CD8-positive, alpha-beta memory T cell (primary cell): Measurements from ENCODE around the gene LRGUK. TPM values are rescaled to one million over a fixed set of nuclear protein-coding genes. Genes with fewer than 3 reads are reported as not detected.

ENCODE experiments used
- CTCF ChIA-PET: fragments of 350-600 bp; sonication (Branson Sonifier 250); formaldehyde crosslinking; loops from one replicate; lab custom pipeline; 2021; ENCODE audit warnings: antibody characterized with exemption; lab: Charles Lee
- POLR2A ChIA-PET: fragments of 350-600 bp; sonication (Branson Sonifier 250); formaldehyde crosslinking; loops from one replicate; lab custom pipeline; 2021; ENCODE audit warnings: antibody characterized with exemption; lab: Charles Lee
- DNase-seq, 5 donors: peaks; one replicate each; pipeline versions ENCODE4 v3.0.0 to v3.0.0-alpha.2; 2020 to 2022; ENCODE audit warnings: mixed read lengths in 1 of 5
- H3K27ac ChIP-seq: one replicate; pipeline ENCODE4 v1.7.0; 2013; ENCODE audit warnings: low read depth, mild to moderate bottlenecking, low read length, moderate library complexity
- H3K27me3 ChIP-seq: 2 replicates; pipeline ENCODE4 v1.7.0; 2013; ENCODE audit warnings: low read length, mild to moderate bottlenecking; ENCODE audit not compliant: insufficient read depth, poor library complexity, severe bottlenecking
- H3K36me3 ChIP-seq: 2 replicates; pipeline ENCODE4 v1.7.0; 2013; ENCODE audit warnings: mild to moderate bottlenecking, low read length, moderate library complexity; ENCODE audit not compliant: insufficient read depth
- H3K4me1 ChIP-seq: 2 replicates; pipeline ENCODE4 v1.7.0; 2013; ENCODE audit warnings: mild to moderate bottlenecking, low read length, moderate library complexity; ENCODE audit not compliant: insufficient read depth
- H3K4me3 ChIP-seq: 2 replicates; pipeline ENCODE4 v1.7.0; 2013; ENCODE audit warnings: mild to moderate bottlenecking, low read length
- H3K9me3 ChIP-seq: 2 replicates; pipeline ENCODE4 v1.7.0; 2013; ENCODE audit warnings: mild to moderate bottlenecking, low read length
- H3K27ac Mint-ChIP-seq, 8 donors: one replicate each; pipeline ENCODE4 v1.8.0; 2020 to 2021; ENCODE audit warnings: mixed read lengths in 8 of 8, mild to moderate bottlenecking in 6 of 8, inconsistent platforms in 3 of 8, moderate library complexity in 3 of 8
- H3K27me3 Mint-ChIP-seq, 2 donors: one replicate each; pipeline ENCODE4 v1.8.0; 2020 to 2021; ENCODE audit warnings: mixed read lengths in 2 of 2, mild to moderate bottlenecking in 1 of 2, moderate library complexity in 1 of 2
- H3K36me3 Mint-ChIP-seq, 3 donors: one replicate each; pipeline ENCODE4 v1.8.0; 2020 to 2021; ENCODE audit warnings: mixed read lengths in 3 of 3, inconsistent platforms in 1 of 3, mild to moderate bottlenecking in 1 of 3
- H3K4me1 Mint-ChIP-seq, 3 donors: one replicate each; pipeline ENCODE4 v1.8.0; 2020 to 2021; ENCODE audit warnings: mixed read lengths in 3 of 3, inconsistent platforms in 1 of 3, mild to moderate bottlenecking in 1 of 3
- H3K4me3 Mint-ChIP-seq, 7 donors: one replicate each; pipeline ENCODE4 v1.8.0; 2020 to 2021; ENCODE audit warnings: mixed read lengths in 7 of 7, mild to moderate bottlenecking in 6 of 7, moderate library complexity in 4 of 7, inconsistent platforms in 2 of 7
- H3K9me3 Mint-ChIP-seq, 5 donors: one replicate each; pipeline ENCODE4 v1.8.0; 2020 to 2022; ENCODE audit warnings: mixed read lengths in 5 of 5, mild to moderate bottlenecking in 3 of 5, moderate library complexity in 2 of 5, inconsistent platforms in 1 of 5
- polyA plus RNA-seq: library from polyadenylated mRNA; unstranded; fragments of 300-500 nt; fragmentation: Illumina TruSeq; gene quantifications from one replicate; pipeline ENCODE4 v1.2.3, GENCODE V29; 2021
- total RNA-seq, 2 experiments: library from RNA; stranded (reverse); gene quantifications; one replicate each; pipeline ENCODE4 v1.2.3, GENCODE V29; 2021

Gene LRGUK
- total and polyA plus RNA-seq, 3 experiments from 2014 or later = 0.18 to 0.31 TPM; not detected in 1

- Histone ChIP-seq H3K4me1 (no peaks in the 10 kb centered on the region), H3K27me3 (peaks cover 3% of the 10 kb centered on the region), H3K9me3 (no peaks in the 10 kb centered on the region), H3K4me3 (no peak overlapping the region), H3K36me3 (no peaks in the 10 kb centered on the region), H3K27ac (no peak overlapping the region)
- DNase-seq = no peak
- no peaks in the 10 kb centered on the region for H3K9me3 Mint-ChIP-seq
- H3K4me3 Mint-ChIP-seq = no peak overlapping the region
- H3K27me3 Mint-ChIP-seq = no peaks in the 10 kb centered on the region
- H3K36me3 Mint-ChIP-seq = no peaks in the 10 kb centered on the region
- ChIA-PET CTCF (no interaction called here), POLR2A (no interaction called here)
- H3K27ac Mint-ChIP-seq = no peak overlapping the region
- H3K4me1 Mint-ChIP-seq = no peaks in the 10 kb centered on the region
Observed at GRCh38 chr7:134193240-134193639, 66.1 kb downstream of the LRGUK start.

GRCh38 chr7:134195252-134195651 is 68.1 kb downstream of the LRGUK start:
- peaks cover 3% of the 10 kb centered on the region for H3K27me3 ChIP-seq
- H3K4me3 Mint-ChIP-seq = no peak overlapping the region
- H3K4me1 ChIP-seq = no peaks in the 10 kb centered on the region
- no peaks in the 10 kb centered on the region for H3K9me3 Mint-ChIP-seq
- no peaks in the 10 kb centered on the region for H3K36me3 Mint-ChIP-seq
- no peaks in the 10 kb centered on the region for H3K27me3 Mint-ChIP-seq
- H3K4me1 Mint-ChIP-seq = no peaks in the 10 kb centered on the region
- ChIA-PET CTCF (no interaction called here), POLR2A (no interaction called here)
- no peaks in the 10 kb centered on the region for H3K9me3 ChIP-seq
- no peaks in the 10 kb centered on the region for H3K36me3 ChIP-seq
- no peak for DNase-seq
- no peak overlapping the region for H3K27ac ChIP-seq
- H3K4me3 ChIP-seq = no peak overlapping the region
- no peak overlapping the region for H3K27ac Mint-ChIP-seq

GRCh38 chr7:134196439-134196838 is 69.3 kb downstream of the LRGUK start:
- CTCF ChIA-PET = no interaction called here
- no peaks in the 10 kb centered on the region for H3K27me3 Mint-ChIP-seq

GRCh38 chr7:134197345-134197744 is 70.2 kb downstream of the LRGUK start:
- Mint-ChIP-seq H3K4me1 (no peaks in the 10 kb centered on the region), H3K4me3 (no peak overlapping the region), H3K36me3 (no peaks in the 10 kb centered on the region), H3K27ac (no peak overlapping the region), H3K9me3 (no peaks in the 10 kb centered on the region), H3K27me3 (peaks cover 0 to 4% of the 10 kb centered on the region in 2 donors)
- ChIA-PET POLR2A (no interaction called here), CTCF (no interaction called here)
- Histone ChIP-seq H3K27ac (no peak overlapping the region), H3K4me1 (no peaks in the 10 kb centered on the region), H3K4me3 (no peak overlapping the region), H3K36me3 (no peaks in the 10 kb centered on the region), H3K27me3 (peaks cover 3% of the 10 kb centered on the region), H3K9me3 (no peaks in the 10 kb centered on the region)
- no peak for DNase-seq

More at GRCh38 chr7:134196439-134196838, 69.3 kb downstream of the LRGUK start:
- Histone ChIP-seq H3K4me3 (no peak overlapping the region), H3K27ac (no peak overlapping the region), H3K36me3 (no peaks in the 10 kb centered on the region), H3K27me3 (peaks cover 3% of the 10 kb centered on the region), H3K4me1 (no peaks in the 10 kb centered on the region), H3K9me3 (no peaks in the 10 kb centered on the region)
- H3K36me3 Mint-ChIP-seq = no peaks in the 10 kb centered on the region
- no peak overlapping the region for H3K27ac Mint-ChIP-seq
- H3K4me3 Mint-ChIP-seq = no peak overlapping the region
- POLR2A ChIA-PET = no interaction called here
- no peaks in the 10 kb centered on the region for H3K4me1 Mint-ChIP-seq
- no peaks in the 10 kb centered on the region for H3K9me3 Mint-ChIP-seq
- DNase-seq = no peak

GRCh38 chr7:134200970-134201369 is 73.8 kb downstream of the LRGUK start:
- POLR2A ChIA-PET = no interaction called here
- no peaks in the 10 kb centered on the region for H3K9me3 ChIP-seq
- no peaks in the 10 kb centered on the region for H3K36me3 ChIP-seq
- peaks cover 3% of the 10 kb centered on the region for H3K27me3 ChIP-seq
- no peak for DNase-seq
- no peaks in the 10 kb centered on the region for H3K4me1 ChIP-seq
- Mint-ChIP-seq H3K9me3 (peaks cover 0 to 3% (median 0%) of the 10 kb centered on the region in 5 donors), H3K27me3 (peaks cover 3 to 4% of the 10 kb centered on the region in 2 donors), H3K27ac (no peak overlapping the region), H3K36me3 (peaks cover 0 to 2% (median 0%) of the 10 kb centered on the region in 3 donors), H3K4me1 (no peaks in the 10 kb centered on the region), H3K4me3 (no peak overlapping the region)
- H3K27ac ChIP-seq = no peak overlapping the region
- CTCF ChIA-PET = no interaction called here
- no peak overlapping the region for H3K4me3 ChIP-seq

- Mint-ChIP-seq H3K4me3 (no peak overlapping the region), H3K27me3 (peaks cover 3 to 4% of the 10 kb centered on the region in 2 donors), H3K27ac (no peak overlapping the region), H3K36me3 (peaks cover 0 to 2% (median 0%) of the 10 kb centered on the region in 3 donors), H3K9me3 (peaks cover 0 to 3% (median 0%) of the 10 kb centered on the region in 5 donors), H3K4me1 (no peaks in the 10 kb centered on the region)
- Histone ChIP-seq H3K4me1 (no peaks in the 10 kb centered on the region), H3K27me3 (no peaks in the 10 kb centered on the region), H3K36me3 (no peaks in the 10 kb centered on the region), H3K9me3 (no peaks in the 10 kb centered on the region), H3K27ac (no peak overlapping the region), H3K4me3 (no peak overlapping the region)
- ChIA-PET POLR2A (interaction anchor here (0.7 kb wide), 1 partner anchor 942 kb away, joined by 3 read pairs; no protein-coding TSS in a partner anchor), CTCF (no interaction called here)
- DNase-seq = no peak
Observed at GRCh38 chr7:134201569-134202261, 74.6 kb downstream of the LRGUK start.

GRCh38 chr7:134203186-134203889 is 76.2 kb downstream of the LRGUK start:
- no peaks in the 10 kb centered on the region for H3K27me3 ChIP-seq

GRCh38 chr7:134209322-134210015 is 82.3 kb downstream of the LRGUK start:
- peaks cover 0 to 2% of the 10 kb centered on the region in 2 donors for H3K27me3 Mint-ChIP-seq
- H3K4me1 Mint-ChIP-seq = no peaks in the 10 kb centered on the region
- Histone ChIP-seq H3K27me3 (no peaks in the 10 kb centered on the region), H3K36me3 (no peaks in the 10 kb centered on the region), H3K27ac (no peak overlapping the region), H3K4me1 (no peaks in the 10 kb centered on the region), H3K9me3 (no peaks in the 10 kb centered on the region), H3K4me3 (no peak overlapping the region)
- peaks cover 0 to 2% (median 0%) of the 10 kb centered on the region in 5 donors for H3K9me3 Mint-ChIP-seq
- DNase-seq = no peak
- H3K4me3 Mint-ChIP-seq = no peak overlapping the region
- no peak overlapping the region for H3K27ac Mint-ChIP-seq
- H3K36me3 Mint-ChIP-seq = peaks cover 0 to 2% (median 0%) of the 10 kb centered on the region in 3 donors
- ChIA-PET POLR2A (no interaction called here), CTCF (no interaction called here)

More at GRCh38 chr7:134203186-134203889, 76.2 kb downstream of the LRGUK start:
- no peaks in the 10 kb centered on the region for H3K9me3 ChIP-seq
- H3K36me3 Mint-ChIP-seq = peaks cover 0 to 2% (median 0%) of the 10 kb centered on the region in 3 donors
- ChIA-PET CTCF (no interaction called here), POLR2A (no interaction called here)
- no peak overlapping the region for H3K27ac ChIP-seq
- H3K9me3 Mint-ChIP-seq = peaks cover 0 to 3% (median 0%) of the 10 kb centered on the region in 5 donors
- H3K4me1 Mint-ChIP-seq = no peaks in the 10 kb centered on the region
- no peaks in the 10 kb centered on the region for H3K36me3 ChIP-seq
- DNase-seq = no peak
- H3K4me3 Mint-ChIP-seq = no peak overlapping the region
- H3K4me1 ChIP-seq = no peaks in the 10 kb centered on the region
- peak overlapping the region in 1 of 8 donors; percentile 68 for H3K27ac Mint-ChIP-seq
- peaks cover 3 to 4% of the 10 kb centered on the region in 2 donors for H3K27me3 Mint-ChIP-seq
- no peak overlapping the region for H3K4me3 ChIP-seq
